ENCODE results near the gene PODXL. TPM values are rescaled to one million over a fixed set of nuclear protein-coding genes. Genes with fewer than 3 reads are reported as not detected.

PODXL gene
- polyA plus RNA-seq, 1 donor (not counting 4 experiments of a cell fraction or from before 2014, with no cell fraction given), result 0.08 TPM

DNA sequence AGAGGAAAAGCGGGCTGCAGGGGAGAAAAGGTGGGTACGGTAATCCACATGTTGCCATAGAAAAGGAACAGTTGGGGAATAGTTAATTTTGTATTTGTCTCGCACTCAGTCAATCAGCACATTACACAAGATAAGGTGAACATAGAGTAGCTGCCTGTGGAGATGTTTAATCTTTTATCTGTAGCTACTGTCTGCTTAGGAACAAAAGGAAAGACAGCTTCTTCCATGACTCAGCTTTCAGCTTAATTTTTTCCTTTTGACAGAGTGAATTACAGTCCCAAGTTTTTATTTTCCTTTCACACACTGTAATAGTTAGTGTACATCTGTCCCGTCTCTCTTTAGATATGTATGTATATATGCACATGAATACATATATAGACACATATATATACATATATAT is 39.3 kb upstream of the PODXL start:
- DNase-seq (ENCODE audit: low read depth, low spot score), result no peak
- Histone ChIP-seq H3K27me3 (ENCODE audit: control insufficient read depth, extremely low read depth, insufficient read depth, low read length) (no peaks in the 10 kb centered on the region), H3K36me3 (ENCODE audit: control insufficient read depth in 2 of 2, extremely low read depth in 1 of 2, insufficient read depth in 2 of 2, low read length in 2 of 2) (no peaks in the 10 kb centered on the region), H3K27ac (ENCODE audit: control insufficient read depth, insufficient read depth, low read length) (no peak overlapping the region), H3K9me3 (ENCODE audit: control insufficient read depth, low read depth, low read length) (no peaks in the 10 kb centered on the region), H3K9me1 (ENCODE audit: control insufficient read depth, extremely low read depth, insufficient read depth, low read length) (no peaks in the 10 kb centered on the region), H2AFZ (ENCODE audit: control insufficient read depth, low read length) (no peak overlapping the region), H3K4me2 (ENCODE audit: control insufficient read depth, extremely low read depth, insufficient read depth, low read depth, low read length) (no peak overlapping the region), H3K79me2 (ENCODE audit: control insufficient read depth, insufficient read depth, low read length) (no peaks in the 10 kb centered on the region), H3K4me1 (ENCODE audit: control insufficient read depth, extremely low read depth, insufficient read depth, low read length) (no peaks in the 10 kb centered on the region), H4K20me1 (ENCODE audit: control insufficient read depth, extremely low read depth, insufficient read depth, low read length) (no peaks in the 10 kb centered on the region), H3K4me3 (ENCODE audit: control insufficient read depth in 2 of 3, extremely low read depth in 1 of 3, insufficient read depth in 2 of 3, low read depth in 1 of 3, low read length in 3 of 3) (no peak overlapping the region), H3K9ac (ENCODE audit: control insufficient read depth, extremely low read depth, insufficient read depth, low read length) (no peak overlapping the region)
- FAIRE-seq, result no peak
- TF ChIP-seq, protein P1, sequence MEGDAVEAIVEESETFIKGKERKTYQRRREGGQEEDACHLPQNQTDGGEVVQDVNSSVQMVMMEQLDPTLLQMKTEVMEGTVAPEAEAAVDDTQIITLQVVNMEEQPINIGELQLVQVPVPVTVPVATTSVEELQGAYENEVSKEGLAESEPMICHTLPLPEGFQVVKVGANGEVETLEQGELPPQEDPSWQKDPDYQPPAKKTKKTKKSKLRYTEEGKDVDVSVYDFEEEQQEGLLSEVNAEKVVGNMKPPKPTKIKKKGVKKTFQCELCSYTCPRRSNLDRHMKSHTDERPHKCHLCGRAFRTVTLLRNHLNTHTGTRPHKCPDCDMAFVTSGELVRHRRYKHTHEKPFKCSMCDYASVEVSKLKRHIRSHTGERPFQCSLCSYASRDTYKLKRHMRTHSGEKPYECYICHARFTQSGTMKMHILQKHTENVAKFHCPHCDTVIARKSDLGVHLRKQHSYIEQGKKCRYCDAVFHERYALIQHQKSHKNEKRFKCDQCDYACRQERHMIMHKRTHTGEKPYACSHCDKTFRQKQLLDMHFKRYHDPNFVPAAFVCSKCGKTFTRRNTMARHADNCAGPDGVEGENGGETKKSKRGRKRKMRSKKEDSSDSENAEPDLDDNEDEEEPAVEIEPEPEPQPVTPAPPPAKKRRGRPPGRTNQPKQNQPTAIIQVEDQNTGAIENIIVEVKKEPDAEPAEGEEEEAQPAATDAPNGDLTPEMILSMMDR (optimal IDR thresholded peaks at IDR 0.05 in 1 of 3, IDR thresholded peaks at IDR 0.05 in 1 of 3, conservative IDR thresholded peaks at IDR 0.05 in 1 of 3; ENCODE audit: extremely low read depth in 1 of 3, insufficient read depth in 2 of 3, low read length in 3 of 3), result no peak
- no peak for TF ChIP-seq EZH2 (IDR thresholded peaks at IDR 0.05; ENCODE audit: low read length)
- dilution Hi-C loops (cut with MboI; ENCODE audit: extremely low pct_ligation_motif_present, low sequenced_read_pairs), result no loop called here

DNA sequence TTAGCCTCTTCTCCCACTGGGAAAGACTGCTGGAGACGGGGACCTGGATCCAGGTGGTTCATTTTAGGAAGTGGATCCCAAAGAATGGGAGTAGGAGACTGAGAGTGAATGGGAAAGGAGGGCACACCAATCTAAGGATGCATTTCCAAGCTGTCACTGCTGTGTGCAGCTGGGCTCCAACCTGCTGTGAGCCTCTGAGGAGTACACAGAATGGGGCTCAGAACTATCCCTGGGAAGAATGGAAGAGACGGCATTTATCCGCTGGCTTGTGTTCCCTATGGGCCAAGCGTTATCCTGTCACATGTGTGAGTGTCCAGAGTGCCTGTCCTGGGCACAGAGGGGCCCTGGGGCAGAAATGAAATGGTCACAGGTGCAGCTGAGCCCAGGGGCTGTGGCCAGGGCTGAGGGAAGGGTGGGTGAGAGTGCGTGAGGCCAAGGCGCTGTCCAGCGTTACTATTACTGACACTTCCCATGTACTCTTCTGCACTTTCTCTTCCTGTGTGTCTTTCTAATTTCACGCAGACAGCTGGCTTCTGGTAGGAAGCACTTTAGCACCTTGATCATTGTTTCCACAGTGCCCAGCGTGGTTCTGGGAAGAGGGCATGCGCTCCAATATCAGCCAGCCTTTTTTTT is 35.4 kb upstream of the PODXL start:
- no peak overlapping the region for H3K4me2 ChIP-seq (ENCODE audit: control insufficient read depth, extremely low read depth, insufficient read depth, low read depth, low read length)
- H3K36me3 ChIP-seq (ENCODE audit: control insufficient read depth in 2 of 2, extremely low read depth in 1 of 2, insufficient read depth in 2 of 2, low read length in 2 of 2), result no peaks in the 10 kb centered on the region
- no peaks in the 10 kb centered on the region for H3K4me1 ChIP-seq (ENCODE audit: control insufficient read depth, extremely low read depth, insufficient read depth, low read length)
- no peak overlapping the region for H3K9ac ChIP-seq (ENCODE audit: control insufficient read depth, extremely low read depth, insufficient read depth, low read length)
- no peaks in the 10 kb centered on the region for H3K79me2 ChIP-seq (ENCODE audit: control insufficient read depth, insufficient read depth, low read length)
- no peaks in the 10 kb centered on the region for H3K9me3 ChIP-seq (ENCODE audit: control insufficient read depth, low read depth, low read length)
- H3K9me1 ChIP-seq (ENCODE audit: control insufficient read depth, extremely low read depth, insufficient read depth, low read length), result no peaks in the 10 kb centered on the region
- TF ChIP-seq, protein P1 (optimal IDR thresholded peaks at IDR 0.05 in 1 of 3, IDR thresholded peaks at IDR 0.05 in 1 of 3, conservative IDR thresholded peaks at IDR 0.05 in 1 of 3; ENCODE audit: extremely low read depth in 1 of 3, insufficient read depth in 2 of 3, low read length in 3 of 3), result no peak
- no peak for TF ChIP-seq EZH2 (IDR thresholded peaks at IDR 0.05; ENCODE audit: low read length)
- no peak for DNase-seq (ENCODE audit: low read depth, low spot score)
- H3K4me3 ChIP-seq (ENCODE audit: control insufficient read depth in 2 of 3, extremely low read depth in 1 of 3, insufficient read depth in 2 of 3, low read depth in 1 of 3, low read length in 3 of 3), result no peak overlapping the region
- no peak overlapping the region for H2AFZ ChIP-seq (ENCODE audit: control insufficient read depth, low read length)
- no peak overlapping the region for H3K27ac ChIP-seq (ENCODE audit: control insufficient read depth, insufficient read depth, low read length)
- peaks cover 7% of the 10 kb centered on the region for H3K27me3 ChIP-seq (ENCODE audit: control insufficient read depth, extremely low read depth, insufficient read depth, low read length)
- H4K20me1 ChIP-seq (ENCODE audit: control insufficient read depth, extremely low read depth, insufficient read depth, low read length), result no peaks in the 10 kb centered on the region
- dilution Hi-C loops (cut with MboI; ENCODE audit: extremely low pct_ligation_motif_present, low sequenced_read_pairs), result no loop called here
- no peak for FAIRE-seq

Data from keratinocyte (primary cell).